GM12873 (cell line): Measurements from ENCODE around the gene TACC3.

Experiments
- TF ChIP-seq, protein P1 (sequence below): IDR thresholded peaks from 2 replicates; pipeline ENCODE4 v1.5.1; 2012; ENCODE audit warnings: low read depth, mild to moderate bottlenecking, moderate library complexity, low read length, control low read depth; ENCODE audit not compliant: insufficient read depth; ENCODE audit errors: missing control alignments

Gene TACC3

DNA sequence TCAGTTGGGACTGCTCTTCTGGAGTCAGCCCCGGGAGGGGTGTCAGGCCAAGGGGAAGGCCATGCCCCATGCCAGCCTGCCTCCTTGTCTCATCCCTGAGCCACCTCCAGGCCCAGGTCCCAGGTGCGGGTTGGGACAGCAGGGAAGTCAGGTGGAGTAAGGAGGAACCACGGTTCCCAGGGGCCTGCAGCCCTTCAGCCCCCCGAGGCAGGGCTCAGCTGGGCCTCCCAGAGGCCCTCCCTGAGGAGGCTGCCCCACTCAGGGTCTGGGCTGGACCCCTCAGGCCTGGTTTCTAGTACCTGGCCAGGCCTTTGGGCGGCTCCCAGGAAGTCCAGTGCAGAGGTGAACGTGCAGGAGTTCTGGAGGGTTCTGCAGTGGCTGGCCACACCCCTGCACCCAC, 48.4 kb downstream of the TACC3 start:
- TF ChIP-seq, protein P1, sequence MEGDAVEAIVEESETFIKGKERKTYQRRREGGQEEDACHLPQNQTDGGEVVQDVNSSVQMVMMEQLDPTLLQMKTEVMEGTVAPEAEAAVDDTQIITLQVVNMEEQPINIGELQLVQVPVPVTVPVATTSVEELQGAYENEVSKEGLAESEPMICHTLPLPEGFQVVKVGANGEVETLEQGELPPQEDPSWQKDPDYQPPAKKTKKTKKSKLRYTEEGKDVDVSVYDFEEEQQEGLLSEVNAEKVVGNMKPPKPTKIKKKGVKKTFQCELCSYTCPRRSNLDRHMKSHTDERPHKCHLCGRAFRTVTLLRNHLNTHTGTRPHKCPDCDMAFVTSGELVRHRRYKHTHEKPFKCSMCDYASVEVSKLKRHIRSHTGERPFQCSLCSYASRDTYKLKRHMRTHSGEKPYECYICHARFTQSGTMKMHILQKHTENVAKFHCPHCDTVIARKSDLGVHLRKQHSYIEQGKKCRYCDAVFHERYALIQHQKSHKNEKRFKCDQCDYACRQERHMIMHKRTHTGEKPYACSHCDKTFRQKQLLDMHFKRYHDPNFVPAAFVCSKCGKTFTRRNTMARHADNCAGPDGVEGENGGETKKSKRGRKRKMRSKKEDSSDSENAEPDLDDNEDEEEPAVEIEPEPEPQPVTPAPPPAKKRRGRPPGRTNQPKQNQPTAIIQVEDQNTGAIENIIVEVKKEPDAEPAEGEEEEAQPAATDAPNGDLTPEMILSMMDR = no peak

DNA sequence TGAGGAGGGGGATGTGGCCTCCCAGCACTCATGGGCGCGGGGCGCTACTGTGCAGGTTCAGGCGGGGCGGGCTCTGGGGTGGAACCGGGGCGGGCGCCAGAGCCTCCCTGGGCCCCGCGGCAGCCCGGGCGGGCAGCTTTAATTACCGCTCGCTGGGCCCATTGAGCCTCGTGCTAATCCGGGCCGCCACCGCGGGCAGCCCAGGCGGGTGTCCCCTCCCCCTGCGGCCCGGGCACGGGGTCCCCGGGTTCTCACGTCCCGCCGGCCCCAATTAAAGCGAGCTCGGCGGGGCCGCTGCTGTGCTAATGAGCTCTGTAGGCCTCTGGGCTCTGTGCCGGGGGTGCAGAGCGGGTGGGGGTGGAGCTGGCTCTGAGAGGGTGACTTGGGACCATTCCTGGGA, 48.9 kb downstream of the TACC3 start:
- TF ChIP-seq, protein P1 = no peak

DNA sequence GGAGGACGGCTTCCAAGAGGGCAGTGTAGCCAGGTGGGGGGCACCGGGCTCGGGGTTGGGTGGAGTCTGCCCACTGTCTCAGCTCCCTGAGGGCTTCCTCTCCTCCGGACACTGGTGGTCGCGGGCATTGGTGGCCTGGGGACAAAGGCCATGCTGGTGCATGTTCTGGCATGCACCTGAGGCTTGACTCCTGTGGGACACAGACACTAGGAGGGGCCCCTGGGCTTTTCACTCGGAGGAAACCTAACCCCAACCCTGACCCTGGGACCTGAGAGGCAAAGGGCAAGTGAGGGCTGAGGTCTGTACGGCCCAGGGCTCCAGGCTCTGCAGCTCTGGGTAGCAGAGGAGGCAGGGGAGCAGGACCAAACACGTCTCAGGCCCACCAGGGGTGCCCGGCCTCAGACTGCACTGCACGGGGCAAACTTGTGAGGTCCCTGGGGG, 49.5 kb downstream of the TACC3 start:
- TF ChIP-seq, protein P1 = no peak

DNA sequence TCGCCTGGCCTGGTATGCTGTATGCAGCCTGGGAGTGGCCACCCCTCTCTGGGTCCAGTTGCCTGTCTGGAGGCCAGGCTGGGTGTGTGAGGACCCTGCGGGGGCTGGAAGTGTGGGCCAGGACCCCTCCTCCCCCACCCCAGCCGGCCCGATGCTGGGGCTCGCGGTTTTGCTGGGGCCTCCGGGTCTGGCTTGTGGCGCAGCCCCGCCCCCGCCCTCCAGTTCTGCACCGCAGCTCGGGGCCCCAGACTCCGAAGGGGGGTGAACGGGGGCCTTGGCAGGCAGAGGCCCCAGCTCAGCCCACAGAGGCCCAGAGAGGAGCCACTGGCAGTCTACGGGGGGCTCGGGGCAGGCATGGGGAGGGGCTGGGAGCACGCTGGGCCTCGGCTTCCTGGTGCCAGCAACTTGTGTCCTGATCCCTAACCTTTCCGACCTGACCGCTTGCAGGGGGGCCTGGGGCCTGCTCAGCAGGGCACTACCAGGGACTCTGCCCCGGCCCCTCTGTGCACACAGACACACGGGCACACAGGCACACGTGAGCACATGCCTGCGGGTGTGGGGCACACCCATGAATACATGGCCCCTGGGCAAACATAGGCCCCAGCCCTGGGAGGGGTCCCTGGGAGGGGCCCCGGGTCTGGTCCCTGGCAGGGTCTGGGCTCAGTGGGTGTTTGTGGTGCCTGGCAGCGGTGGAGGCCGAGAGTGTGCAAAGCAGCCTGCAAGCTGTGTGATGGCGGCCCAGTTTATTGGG, 50.4 kb downstream of the TACC3 start:
- TF ChIP-seq, protein P1 = no peak

DNA sequence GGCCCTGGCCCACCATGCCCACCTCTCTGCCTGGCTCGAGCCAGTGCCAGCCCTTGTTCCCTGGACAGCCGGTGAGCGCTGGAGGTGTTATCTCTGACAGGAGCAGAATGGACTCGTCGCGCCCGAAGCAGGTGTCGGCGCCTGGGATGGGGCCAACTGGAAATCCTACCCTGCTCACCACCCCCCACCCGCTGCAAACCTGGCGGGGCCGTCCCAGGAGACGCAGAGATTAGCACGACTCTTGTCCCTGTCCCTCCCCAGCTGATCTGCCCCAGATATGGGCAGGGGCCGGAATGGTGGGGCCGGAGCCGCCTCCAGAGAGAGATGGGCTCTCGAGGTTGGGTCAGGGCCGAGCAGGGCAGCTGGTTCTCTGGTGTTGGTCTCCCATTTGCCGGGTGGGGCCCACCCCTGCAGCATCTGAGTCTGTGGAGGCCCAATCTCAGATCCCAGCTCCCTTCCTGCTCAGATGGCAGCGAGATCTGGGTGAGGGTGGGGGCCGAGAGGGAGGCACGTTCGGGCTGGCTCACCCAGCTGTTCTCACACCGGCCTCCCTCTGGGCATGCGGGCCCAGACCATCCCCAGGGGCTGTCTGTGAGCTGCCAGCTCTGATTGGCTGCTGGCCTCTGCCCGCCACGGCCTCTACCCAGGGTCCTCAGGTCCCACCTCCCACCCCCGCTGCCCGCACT, 51.7 kb downstream of the TACC3 start:
- TF ChIP-seq, protein P1 = no peak

DNA sequence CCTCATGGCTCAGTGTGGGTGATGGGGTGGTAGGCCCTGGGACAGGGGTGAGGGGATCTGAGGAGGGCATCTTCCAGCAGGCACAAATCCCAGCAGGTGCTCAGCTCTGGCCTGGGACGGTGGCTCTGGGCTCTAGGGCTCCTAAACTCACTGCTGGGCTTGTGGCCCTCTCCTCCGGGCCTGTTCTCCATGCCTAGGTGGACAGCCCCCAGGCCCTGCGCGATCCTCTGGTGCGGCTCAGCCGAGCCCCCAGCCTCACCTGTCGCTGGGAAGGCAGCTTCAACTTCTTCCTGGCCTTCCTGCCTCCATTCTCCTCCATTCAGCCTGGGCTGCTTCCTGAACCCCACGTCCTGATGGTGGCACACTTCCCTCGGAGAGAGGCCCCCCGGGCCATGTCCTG, 52.4 kb downstream of the TACC3 start:
- TF ChIP-seq, protein P1 = no peak

DNA sequence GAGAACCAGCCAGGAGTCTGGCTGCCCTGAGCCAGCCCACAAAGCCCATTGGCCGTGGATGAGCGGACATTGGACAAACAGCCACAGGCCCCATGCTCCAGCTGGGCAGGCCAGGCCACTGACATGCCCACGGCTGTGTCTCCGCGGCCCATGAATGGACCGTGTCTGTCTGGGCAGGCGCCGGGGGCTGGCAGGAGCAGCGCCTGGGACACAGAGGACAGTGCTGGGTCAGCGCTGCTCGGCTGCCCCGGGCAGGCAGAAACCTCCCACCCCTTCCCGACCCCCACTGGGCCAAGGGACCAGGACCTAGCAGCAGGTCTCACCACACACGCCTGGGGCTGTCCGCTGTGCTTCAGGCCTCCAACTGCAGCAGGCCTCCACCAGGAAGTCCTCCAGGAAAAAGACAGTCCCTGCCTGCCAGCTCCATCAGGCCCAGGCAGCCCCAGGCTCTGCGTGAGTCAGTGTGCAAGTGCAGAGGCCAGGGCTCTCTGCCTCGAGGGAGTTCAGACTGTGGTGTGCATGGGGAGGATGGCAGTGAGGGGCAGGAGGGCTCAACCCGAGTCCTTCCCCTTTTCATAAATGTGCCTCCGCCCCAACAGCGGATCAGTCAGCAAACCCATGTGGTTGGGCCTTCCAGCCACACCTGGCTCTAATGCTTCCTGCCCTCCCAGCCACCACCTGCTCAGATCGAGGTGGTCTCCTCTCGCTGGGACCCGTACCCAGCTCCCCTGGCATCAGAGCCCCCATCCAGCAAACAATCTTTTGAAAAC, 54.6 kb downstream of the TACC3 start:
- TF ChIP-seq, protein P1 = no peak
